H9 (cell line): Measurements from ENCODE around the gene ADAR. TPM values are rescaled to one million over a fixed set of nuclear protein-coding genes. Genes with fewer than 3 reads are reported as not detected.

Experiments used
- DNase-seq: peaks from one replicate; pipeline ENCODE4 v3.0.0-alpha.2; 2017
- H2AFZ ChIP-seq: one replicate; pipeline ENCODE4 v1.6.1; 2013; ENCODE audit warnings: mild to moderate bottlenecking, low read length, control low read depth, moderate library complexity
- H2AK5ac ChIP-seq: 2 replicates; pipeline ENCODE4 v1.6.1; 2013; ENCODE audit warnings: low read length, control low read depth, mixed read lengths; ENCODE audit not compliant: insufficient read length
- H2BK120ac ChIP-seq: one replicate; pipeline ENCODE4 v1.6.1; 2013; ENCODE audit warnings: low read depth, mild to moderate bottlenecking, low read length, control low read depth, inconsistent platforms; ENCODE audit not compliant: poor library complexity, severe bottlenecking
- H2BK12ac ChIP-seq: 2 replicates; pipeline ENCODE4 v1.6.1; 2013; ENCODE audit warnings: low read length, control low read depth, mixed read lengths, low read depth; ENCODE audit not compliant: insufficient read length
- H2BK15ac ChIP-seq: 2 replicates; pipeline ENCODE4 v1.6.1; 2013; ENCODE audit warnings: low read depth, low read length, control low read depth
- H2BK20ac ChIP-seq: one replicate; pipeline ENCODE4 v1.6.1; 2013; ENCODE audit warnings: low read depth, mild to moderate bottlenecking, low read length, control low read depth, inconsistent platforms; ENCODE audit not compliant: poor library complexity, severe bottlenecking
- H2BK5ac ChIP-seq: 2 replicates; pipeline ENCODE4 v1.6.1; 2013; ENCODE audit warnings: low read length, control low read depth, mixed read lengths; ENCODE audit not compliant: insufficient read length
- H3K14ac ChIP-seq: 2 replicates; pipeline ENCODE4 v1.6.1; 2013; ENCODE audit warnings: low read length, control low read depth; ENCODE audit not compliant: insufficient read depth
- H3K18ac ChIP-seq: 2 replicates; pipeline ENCODE4 v1.6.1; 2013; ENCODE audit warnings: low read depth, mild to moderate bottlenecking, mixed read lengths, low read length, control low read depth; ENCODE audit not compliant: insufficient read length
- H3K23ac ChIP-seq: 2 replicates; pipeline ENCODE4 v1.6.1; 2013; ENCODE audit warnings: low read length, control low read depth, mixed read lengths, low read depth; ENCODE audit not compliant: insufficient read length
- H3K23me2 ChIP-seq: 2 replicates; pipeline ENCODE4 v1.6.1; 2013; ENCODE audit warnings: low read depth, mild to moderate bottlenecking, mixed read lengths, low read length, control low read depth; ENCODE audit not compliant: insufficient read length, poor library complexity, severe bottlenecking
- H3K27ac ChIP-seq: 2 replicates; pipeline ENCODE4 v1.5.1; 2013; ENCODE audit warnings: low read length, control low read depth, mixed read lengths, low read depth; ENCODE audit not compliant: insufficient read length
- H3K27me3 ChIP-seq: 2 replicates; pipeline ENCODE4 v1.6.1; 2013; ENCODE audit warnings: low read length, control low read depth, inconsistent platforms; ENCODE audit not compliant: insufficient read depth
- H3K4ac ChIP-seq: 2 replicates; pipeline ENCODE4 v1.6.1; 2013; ENCODE audit warnings: low read depth, mild to moderate bottlenecking, control low read depth, inconsistent platforms, low read length, moderate library complexity
- H3K4me1 ChIP-seq: 2 replicates; pipeline ENCODE4 v1.6.1; 2013; ENCODE audit warnings: low read length, control low read depth, inconsistent platforms; ENCODE audit not compliant: insufficient read depth
- H3K4me2 ChIP-seq: 2 replicates; pipeline ENCODE4 v1.6.1; 2013; ENCODE audit warnings: low read length, control low read depth, mixed read lengths; ENCODE audit not compliant: insufficient read length, insufficient read depth
- H3K56ac ChIP-seq: 2 replicates; pipeline ENCODE4 v1.6.1; 2013; ENCODE audit warnings: low read depth, mild to moderate bottlenecking, mixed read lengths, low read length, control low read depth; ENCODE audit not compliant: insufficient read length
- H3K79me1 ChIP-seq: 2 replicates; pipeline ENCODE4 v1.6.1; 2013; ENCODE audit warnings: low read depth, mild to moderate bottlenecking, moderate library complexity, low read length, control low read depth, inconsistent platforms; ENCODE audit not compliant: insufficient read depth, poor library complexity, severe bottlenecking
- H3K79me2 ChIP-seq: 2 replicates; pipeline ENCODE4 v1.6.1; 2013; ENCODE audit warnings: low read length, control low read depth, inconsistent platforms; ENCODE audit not compliant: insufficient read depth
- H3K9ac ChIP-seq: 2 replicates; pipeline ENCODE4 v1.6.1; 2013; ENCODE audit warnings: low read length, control low read depth, mixed read lengths; ENCODE audit not compliant: insufficient read length; ENCODE audit errors: extremely low read depth
- H3K9me3 ChIP-seq: one replicate; pipeline ENCODE4 v1.6.1; 2013; ENCODE audit warnings: low read depth, low read length, inconsistent platforms; ENCODE audit not compliant: control insufficient read depth
- H3T11ph ChIP-seq: one replicate; pipeline ENCODE4 v1.6.1; 2013; ENCODE audit warnings: mild to moderate bottlenecking, low read length, control low read depth, inconsistent platforms
- H4K20me1 ChIP-seq: one replicate; pipeline ENCODE4 v1.6.1; 2013; ENCODE audit not compliant: control insufficient read depth, insufficient read length, insufficient read depth
- H4K5ac ChIP-seq: 2 replicates; pipeline ENCODE4 v1.6.1; 2013; ENCODE audit warnings: low read depth, mild to moderate bottlenecking, mixed read lengths, low read length, control low read depth; ENCODE audit not compliant: insufficient read length
- H4K8ac ChIP-seq: replicated peaks from 2 replicates; pipeline ENCODE4 v1.6.1; 2013; ENCODE audit warnings: low read length, control low read depth, mixed read lengths, low read depth; ENCODE audit not compliant: insufficient read length
- H4K91ac ChIP-seq: 2 replicates; pipeline ENCODE4 v1.6.1; 2013; ENCODE audit warnings: low read depth, mild to moderate bottlenecking, moderate library complexity, mixed read lengths, low read length, control low read depth; ENCODE audit not compliant: insufficient read length
- H3K27ac Mint-ChIP-seq, 3 experiments: 2 replicates in 2 of 3; 3 replicates in 1 of 3; pipeline ENCODE4 v1.8.0; 2020 to 2021; ENCODE audit warnings: mixed read lengths in 3 of 3, mild to moderate bottlenecking in 1 of 3, moderate library complexity in 1 of 3
- H3K27me3 Mint-ChIP-seq: 2 replicates; pipeline ENCODE4 v1.8.0; 2021; ENCODE audit warnings: low read depth, mild to moderate bottlenecking, moderate library complexity, mixed read lengths
- H3K36me3 Mint-ChIP-seq, 3 experiments: 2 replicates in 2 of 3; 3 replicates in 1 of 3; pipeline ENCODE4 v1.8.0; 2020 to 2021; ENCODE audit warnings: low read depth in 3 of 3, mixed read lengths in 3 of 3; ENCODE audit not compliant: insufficient read depth in 1 of 3
- H3K4me1 Mint-ChIP-seq, 2 experiments: 2 replicates each; pipeline ENCODE4 v1.8.0; 2020; ENCODE audit warnings: mixed read lengths in 2 of 2
- H3K4me3 Mint-ChIP-seq, 2 experiments: 2 replicates in 1 of 2; 3 replicates in 1 of 2; pipeline ENCODE4 v1.8.0; 2020 to 2021; ENCODE audit warnings: mild to moderate bottlenecking in 2 of 2, mixed read lengths in 2 of 2, moderate library complexity in 1 of 2
- H3K9me3 Mint-ChIP-seq, 2 experiments: 2 replicates in 1 of 2; 3 replicates in 1 of 2; pipeline ENCODE4 v1.8.0; 2020; ENCODE audit warnings: mild to moderate bottlenecking in 2 of 2, mixed read lengths in 2 of 2, moderate library complexity in 1 of 2
- CTCF ChIP-seq: fragments of 200-600 bp; sonication (generic); conservative IDR thresholded peaks from 3 replicates; pipeline ENCODE4 v1.8.0; 2021; ENCODE audit warnings: antibody characterized with exemption, mild to moderate bottlenecking
- WGBS: extraction: QIAGEN DNeasy Blood & Tissue Kit; methylation state at CpG from one replicate; pipeline ENCODE4 v1.1.7; 2013; ENCODE audit warnings: missing lambda C conversion rate, low lambda C conversion rate, mixed read lengths; ENCODE audit not compliant: insufficient read length; ENCODE audit errors: extremely low coverage; 5-methylcytosine and 5-hydroxymethylcytosine counted together
- total RNA-seq: library from RNA; stranded (reverse); gene quantifications from 2 replicates; pipeline ENCODE4 v1.2.1, GENCODE V29; 2021

Gene ADAR
- total RNA-seq, 1 experiment from 2014 or later = 236 TPM

- no peak for DNase-seq
- H2BK12ac ChIP-seq = no peak overlapping the region
- no CpG with 5 or more reads among the region's 11 CpGs for WGBS
- H3T11ph ChIP-seq = no peak overlapping the region
- no peaks in the 10 kb centered on the region for H3K27me3 ChIP-seq
- H3K56ac ChIP-seq = peak overlapping the region; percentile 90
- peak overlapping the region; percentile 95 to 100 (median 97) for H3K27ac Mint-ChIP-seq
- H3K9ac ChIP-seq = peak overlapping the region; percentile 98
- H3K4me1 Mint-ChIP-seq = peaks cover 66 to 67% of the 10 kb centered on the region in 2 experiments
- H4K8ac ChIP-seq = no peak overlapping the region
- TF ChIP-seq CTCF = no peak
- no peak overlapping the region for H3K4ac ChIP-seq
- no peak overlapping the region for H2BK120ac ChIP-seq
- peaks cover 44% of the 10 kb centered on the region; the same call in 1 of the 2 replicates for H3K79me2 ChIP-seq
- no peak overlapping the region for H2BK5ac ChIP-seq
- peaks cover 11% of the 10 kb centered on the region for H3K79me1 ChIP-seq
- H3K27me3 Mint-ChIP-seq = no peaks in the 10 kb centered on the region; the same call in 1 of the 2 replicates
- no peak overlapping the region for H2BK20ac ChIP-seq
- H3K4me2 ChIP-seq = peak overlapping the region; percentile 98
- no peaks in the 10 kb centered on the region for H3K9me3 Mint-ChIP-seq
- H4K20me1 ChIP-seq = peaks cover 2% of the 10 kb centered on the region
- no peak overlapping the region for H2AFZ ChIP-seq
- peak overlapping the region; percentile 92 for H3K27ac ChIP-seq
- H3K23me2 ChIP-seq = peaks cover 12% of the 10 kb centered on the region
- H3K14ac ChIP-seq = peak overlapping the region; percentile 96; the same call in 1 of the 2 replicates
- no peak overlapping the region for H2AK5ac ChIP-seq
- H2BK15ac ChIP-seq = no peak overlapping the region
- H4K91ac ChIP-seq = no peak overlapping the region
- peak overlapping the region; percentile 83 to 98 for H3K4me3 Mint-ChIP-seq
- peak overlapping the region; percentile 96 for H4K5ac ChIP-seq
- peaks cover 7% of the 10 kb centered on the region; the same call in 1 of the 2 replicates for H3K4me1 ChIP-seq
- H3K23ac ChIP-seq = no peak overlapping the region
- H3K18ac ChIP-seq = peak overlapping the region; percentile 93
- H3K36me3 Mint-ChIP-seq = peaks cover 15 to 20% (median 19%) of the 10 kb centered on the region in 3 experiments
- H3K9me3 ChIP-seq = no peaks in the 10 kb centered on the region
Measured at GRCh38 chr1:154607106-154607608, 829 bp downstream of the ADAR start.
